K562 (cell line): ENCODE measurements around the gene IL10RB. TPM values are rescaled to one million over a fixed set of nuclear protein-coding genes. Genes with fewer than 3 reads are reported as not detected.
A peak's percentile ranks its signal among the peaks of the same experiment; 100 is the strongest.

Source experiments
- CEBPB ChIP-seq: fragments of 450-650 bp; IDR thresholded peaks from 2 replicates; pipeline ENCODE4 v1.6.1; 2016; ENCODE audit warnings: missing genetic modification characterization, missing compliant biosample characterization
- KLF10 ChIP-seq: fragments of 250-450 bp; sonication (Bioruptor Pico); IDR thresholded peaks from 2 replicates; pipeline ENCODE4 v1.6.1; 2021; ENCODE audit warnings: matching md5 sums
- KLF13 ChIP-seq: fragments of 450-650 bp; IDR thresholded peaks from 2 replicates; pipeline ENCODE4 v1.6.1; 2016; ENCODE audit warnings: missing genetic modification characterization, low read depth, mild to moderate bottlenecking, missing compliant biosample characterization, moderate library complexity, borderline replicate concordance
- LEF1 ChIP-seq: fragments of 450-650 bp; IDR thresholded peaks from 2 replicates; pipeline ENCODE4 v1.6.1; 2016; ENCODE audit warnings: mild to moderate bottlenecking
- MTA1 ChIP-seq: fragments of 450-650 bp; IDR thresholded peaks from 2 replicates; pipeline ENCODE4 v1.6.1; 2017; ENCODE audit warnings: borderline replicate concordance
- MTF1 ChIP-seq: fragments of 250-450 bp; sonication (Bioruptor Pico); IDR thresholded peaks from 2 replicates; pipeline ENCODE4 v1.9.0; 2021; ENCODE audit warnings: moderate library complexity, mild to moderate bottlenecking, inconsistent platforms, borderline replicate concordance
- NCOA4 ChIP-seq: fragments of 450-650 bp; IDR thresholded peaks from 2 replicates; pipeline ENCODE4 v1.6.1; 2018; ENCODE audit warnings: mild to moderate bottlenecking; ENCODE audit not compliant: partially characterized antibody
- POLR2G ChIP-seq: fragments of 200-400 bp; formaldehyde crosslinking; IDR thresholded peaks from 2 replicates; pipeline ENCODE4 v1.6.1; 2017; ENCODE audit warnings: low read depth, mild to moderate bottlenecking, antibody characterized with exemption, low read length, moderate library complexity
- SUPT5H ChIP-seq: fragments of 450-650 bp; IDR thresholded peaks from 2 replicates; pipeline ENCODE4 v1.6.1; 2016
- TAF1 ChIP-seq: IDR thresholded peaks from 2 replicates; pipeline ENCODE4 v1.6.1; 2011; ENCODE audit warnings: mild to moderate bottlenecking, low read length, moderate library complexity; ENCODE audit not compliant: insufficient read depth, control insufficient read depth, severe bottlenecking; ENCODE audit errors: extremely low read depth
- ZC3H11A ChIP-seq: IDR thresholded peaks from 2 replicates; pipeline ENCODE4 v1.6.1; 2012; ENCODE audit warnings: low read depth, low read length, improper control_type of control experiment
- ZNF23 ChIP-seq: fragments of 250-450 bp; sonication (Bioruptor Pico); IDR thresholded peaks from 2 replicates; pipeline ENCODE4 v1.4.0; 2020; ENCODE audit warnings: mild to moderate bottlenecking
- ZNF354B ChIP-seq: fragments of 250-450 bp; sonication (Bioruptor Pico); IDR thresholded peaks from 2 replicates; pipeline ENCODE4 v1.4.0; 2020
- polyA plus RNA-seq, 8 experiments: library from polyadenylated mRNA; depleted of rRNA in 4 of 8; stranded (reverse) in 5 of 8; unstranded in 3 of 8; fragments of >200 nt; fragmentation: Nextera tagmentation in 2 of 8; fragmentation: Illumina TruSeq in 1 of 8; extraction: Ambion mirVana in 2 of 8; extraction: Trizol in 1 of 8; gene quantifications; 2 replicates each; pipeline versions ENCODE4 v1.2.1 to v1.2.3, GENCODE V29; 2011 to 2014; ENCODE audit warnings: inconsistent platforms in 1 of 8, missing spikeins in 1 of 8
- total RNA-seq, 7 experiments: library from RNA; depleted of rRNA in 6 of 7; stranded (reverse); fragments of >200 nt in 6 of 7; fragmentation: Illumina TruSeq in 2 of 7; extraction: Trizol in 2 of 7; gene quantifications; 2 replicates each; pipeline versions ENCODE4 v1.2.1 to v1.2.3, GENCODE V29; 2011 to 2021; ENCODE audit warnings: low replicate concordance in 1 of 7
- TF ChIP-seq, protein P1 (sequence below): fragments of 250-450 bp; sonication (Bioruptor Pico); IDR thresholded peaks from 2 replicates; pipeline ENCODE4 v1.8.0; 2021; ENCODE audit warnings: mild to moderate bottlenecking, moderate library complexity
- TF ChIP-seq, protein P2 (sequence below), 3 experiments: IDR thresholded peaks in 2 of 3; conservative IDR thresholded peaks in 1 of 3; 2 replicates each; pipeline ENCODE4 v1.5.1; 2011 to 2012; ENCODE audit warnings: low read length in 3 of 3, mild to moderate bottlenecking in 3 of 3, control low read depth in 2 of 3, improper control_type of control experiment in 1 of 3, inconsistent platforms in 1 of 3, low read depth in 1 of 3, mixed read lengths in 1 of 3, moderate library complexity in 1 of 3; ENCODE audit not compliant: insufficient read depth in 2 of 3
- TF ChIP-seq, protein P3 (sequence below): fragments of 200-800 bp; sonication (Bioruptor generic); IDR thresholded peaks from 2 replicates; pipeline ENCODE4 v1.6.1; 2016; ENCODE audit warnings: missing genetic modification characterization, missing compliant biosample characterization
- TF ChIP-seq, protein P4 (sequence below): fragments of 250-450 bp; sonication (Bioruptor Pico); IDR thresholded peaks from 2 replicates; pipeline ENCODE4 v1.4.0; 2020
- TF ChIP-seq, protein P5 (sequence below): fragments of 250-450 bp; sonication (Bioruptor Pico); IDR thresholded peaks from 2 replicates; pipeline ENCODE4 v1.6.1; 2021; ENCODE audit warnings: mild to moderate bottlenecking

The IL10RB gene
- total and polyA plus RNA-seq, 9 of the 15 experiments (the other 6 are each of a cell fraction or from before 2014, with no cell fraction given), result 10.9 to 33.8 (median 23.0) TPM

DNA sequence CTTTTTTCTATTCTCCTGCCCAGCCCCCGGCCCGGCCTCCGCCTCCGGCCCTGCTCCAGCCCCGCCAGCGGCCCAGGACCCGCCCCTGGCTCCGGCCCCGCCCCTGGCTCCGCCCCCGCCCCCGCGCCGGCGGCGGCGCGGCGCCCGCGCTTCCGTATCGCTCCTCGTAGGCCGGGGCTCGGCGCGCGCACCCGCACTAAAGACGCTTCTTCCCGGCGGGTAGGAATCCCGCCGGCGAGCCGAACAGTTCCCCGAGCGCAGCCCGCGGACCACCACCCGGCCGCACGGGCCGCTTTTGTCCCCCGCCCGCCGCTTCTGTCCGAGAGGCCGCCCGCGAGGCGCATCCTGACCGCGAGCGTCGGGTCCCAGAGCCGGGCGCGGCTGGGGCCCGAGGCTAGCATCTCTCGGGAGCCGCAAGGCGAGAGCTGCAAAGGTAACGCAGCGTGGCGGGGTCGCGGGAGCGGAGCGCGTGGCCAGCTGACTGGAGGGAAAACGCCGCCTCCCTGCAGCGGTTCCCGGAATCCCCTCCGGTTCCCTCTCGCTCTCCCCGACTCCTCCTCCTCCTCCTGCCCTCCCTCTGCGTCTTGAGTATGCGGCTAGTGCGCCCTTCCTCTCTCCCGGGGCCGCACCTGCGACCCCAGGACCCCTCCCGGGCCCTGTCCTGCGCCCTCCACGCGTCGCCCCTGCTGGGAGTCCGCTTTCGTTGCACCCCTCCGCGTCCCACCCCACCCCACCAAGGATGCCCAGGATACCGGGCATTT, 36.2 kb upstream of the IL10RB start, which contains the start of gene IFNAR2 (continued):
- TF ChIP-seq LEF1, result no peak
- no peak for TF ChIP-seq MTF1 (CRISPR knock-in tag)
- TF ChIP-seq, protein P1, sequence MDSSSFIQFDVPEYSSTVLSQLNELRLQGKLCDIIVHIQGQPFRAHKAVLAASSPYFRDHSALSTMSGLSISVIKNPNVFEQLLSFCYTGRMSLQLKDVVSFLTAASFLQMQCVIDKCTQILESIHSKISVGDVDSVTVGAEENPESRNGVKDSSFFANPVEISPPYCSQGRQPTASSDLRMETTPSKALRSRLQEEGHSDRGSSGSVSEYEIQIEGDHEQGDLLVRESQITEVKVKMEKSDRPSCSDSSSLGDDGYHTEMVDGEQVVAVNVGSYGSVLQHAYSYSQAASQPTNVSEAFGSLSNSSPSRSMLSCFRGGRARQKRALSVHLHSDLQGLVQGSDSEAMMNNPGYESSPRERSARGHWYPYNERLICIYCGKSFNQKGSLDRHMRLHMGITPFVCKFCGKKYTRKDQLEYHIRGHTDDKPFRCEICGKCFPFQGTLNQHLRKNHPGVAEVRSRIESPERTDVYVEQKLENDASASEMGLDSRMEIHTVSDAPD, result no peak
- TF ChIP-seq, protein P2, sequence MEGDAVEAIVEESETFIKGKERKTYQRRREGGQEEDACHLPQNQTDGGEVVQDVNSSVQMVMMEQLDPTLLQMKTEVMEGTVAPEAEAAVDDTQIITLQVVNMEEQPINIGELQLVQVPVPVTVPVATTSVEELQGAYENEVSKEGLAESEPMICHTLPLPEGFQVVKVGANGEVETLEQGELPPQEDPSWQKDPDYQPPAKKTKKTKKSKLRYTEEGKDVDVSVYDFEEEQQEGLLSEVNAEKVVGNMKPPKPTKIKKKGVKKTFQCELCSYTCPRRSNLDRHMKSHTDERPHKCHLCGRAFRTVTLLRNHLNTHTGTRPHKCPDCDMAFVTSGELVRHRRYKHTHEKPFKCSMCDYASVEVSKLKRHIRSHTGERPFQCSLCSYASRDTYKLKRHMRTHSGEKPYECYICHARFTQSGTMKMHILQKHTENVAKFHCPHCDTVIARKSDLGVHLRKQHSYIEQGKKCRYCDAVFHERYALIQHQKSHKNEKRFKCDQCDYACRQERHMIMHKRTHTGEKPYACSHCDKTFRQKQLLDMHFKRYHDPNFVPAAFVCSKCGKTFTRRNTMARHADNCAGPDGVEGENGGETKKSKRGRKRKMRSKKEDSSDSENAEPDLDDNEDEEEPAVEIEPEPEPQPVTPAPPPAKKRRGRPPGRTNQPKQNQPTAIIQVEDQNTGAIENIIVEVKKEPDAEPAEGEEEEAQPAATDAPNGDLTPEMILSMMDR (IDR thresholded peaks at IDR 0.05 in 2 of 3, conservative IDR thresholded peaks at IDR 0.05 in 1 of 3; ENCODE audit: insufficient read depth in 2 of 3, low read depth in 1 of 3, low read length in 3 of 3), result no peak
- TF ChIP-seq, protein P3, sequence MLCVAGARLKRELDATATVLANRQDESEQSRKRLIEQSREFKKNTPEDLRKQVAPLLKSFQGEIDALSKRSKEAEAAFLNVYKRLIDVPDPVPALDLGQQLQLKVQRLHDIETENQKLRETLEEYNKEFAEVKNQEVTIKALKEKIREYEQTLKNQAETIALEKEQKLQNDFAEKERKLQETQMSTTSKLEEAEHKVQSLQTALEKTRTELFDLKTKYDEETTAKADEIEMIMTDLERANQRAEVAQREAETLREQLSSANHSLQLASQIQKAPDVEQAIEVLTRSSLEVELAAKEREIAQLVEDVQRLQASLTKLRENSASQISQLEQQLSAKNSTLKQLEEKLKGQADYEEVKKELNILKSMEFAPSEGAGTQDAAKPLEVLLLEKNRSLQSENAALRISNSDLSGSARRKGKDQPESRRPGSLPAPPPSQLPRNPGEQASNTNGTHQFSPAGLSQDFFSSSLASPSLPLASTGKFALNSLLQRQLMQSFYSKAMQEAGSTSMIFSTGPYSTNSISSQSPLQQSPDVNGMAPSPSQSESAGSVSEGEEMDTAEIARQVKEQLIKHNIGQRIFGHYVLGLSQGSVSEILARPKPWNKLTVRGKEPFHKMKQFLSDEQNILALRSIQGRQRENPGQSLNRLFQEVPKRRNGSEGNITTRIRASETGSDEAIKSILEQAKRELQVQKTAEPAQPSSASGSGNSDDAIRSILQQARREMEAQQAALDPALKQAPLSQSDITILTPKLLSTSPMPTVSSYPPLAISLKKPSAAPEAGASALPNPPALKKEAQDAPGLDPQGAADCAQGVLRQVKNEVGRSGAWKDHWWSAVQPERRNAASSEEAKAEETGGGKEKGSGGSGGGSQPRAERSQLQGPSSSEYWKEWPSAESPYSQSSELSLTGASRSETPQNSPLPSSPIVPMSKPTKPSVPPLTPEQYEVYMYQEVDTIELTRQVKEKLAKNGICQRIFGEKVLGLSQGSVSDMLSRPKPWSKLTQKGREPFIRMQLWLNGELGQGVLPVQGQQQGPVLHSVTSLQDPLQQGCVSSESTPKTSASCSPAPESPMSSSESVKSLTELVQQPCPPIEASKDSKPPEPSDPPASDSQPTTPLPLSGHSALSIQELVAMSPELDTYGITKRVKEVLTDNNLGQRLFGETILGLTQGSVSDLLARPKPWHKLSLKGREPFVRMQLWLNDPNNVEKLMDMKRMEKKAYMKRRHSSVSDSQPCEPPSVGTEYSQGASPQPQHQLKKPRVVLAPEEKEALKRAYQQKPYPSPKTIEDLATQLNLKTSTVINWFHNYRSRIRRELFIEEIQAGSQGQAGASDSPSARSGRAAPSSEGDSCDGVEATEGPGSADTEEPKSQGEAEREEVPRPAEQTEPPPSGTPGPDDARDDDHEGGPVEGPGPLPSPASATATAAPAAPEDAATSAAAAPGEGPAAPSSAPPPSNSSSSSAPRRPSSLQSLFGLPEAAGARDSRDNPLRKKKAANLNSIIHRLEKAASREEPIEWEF, result no peak
- TF ChIP-seq, protein P4, sequence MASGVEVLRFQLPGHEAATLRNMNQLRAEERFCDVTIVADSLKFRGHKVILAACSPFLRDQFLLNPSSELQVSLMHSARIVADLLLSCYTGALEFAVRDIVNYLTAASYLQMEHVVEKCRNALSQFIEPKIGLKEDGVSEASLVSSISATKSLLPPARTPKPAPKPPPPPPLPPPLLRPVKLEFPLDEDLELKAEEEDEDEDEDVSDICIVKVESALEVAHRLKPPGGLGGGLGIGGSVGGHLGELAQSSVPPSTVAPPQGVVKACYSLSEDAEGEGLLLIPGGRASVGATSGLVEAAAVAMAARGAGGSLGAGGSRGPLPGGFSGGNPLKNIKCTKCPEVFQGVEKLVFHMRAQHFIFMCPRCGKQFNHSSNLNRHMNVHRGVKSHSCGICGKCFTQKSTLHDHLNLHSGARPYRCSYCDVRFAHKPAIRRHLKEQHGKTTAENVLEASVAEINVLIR, result 0 out of 2 replicates have a peak, but pooled peaks have one; percentile 12
- no peak for TF ChIP-seq ZNF354B (CRISPR knock-in tag)
- TF ChIP-seq TAF1, result peak; percentile 56
- TF ChIP-seq NCOA4, result no peak
- TF ChIP-seq POLR2G, result peak; percentile 82
- peak; percentile 69 for TF ChIP-seq SUPT5H
- TF ChIP-seq CEBPB (tag), result no peak
- no peak for TF ChIP-seq KLF10 (CRISPR knock-in tag)
- TF ChIP-seq, protein P5, sequence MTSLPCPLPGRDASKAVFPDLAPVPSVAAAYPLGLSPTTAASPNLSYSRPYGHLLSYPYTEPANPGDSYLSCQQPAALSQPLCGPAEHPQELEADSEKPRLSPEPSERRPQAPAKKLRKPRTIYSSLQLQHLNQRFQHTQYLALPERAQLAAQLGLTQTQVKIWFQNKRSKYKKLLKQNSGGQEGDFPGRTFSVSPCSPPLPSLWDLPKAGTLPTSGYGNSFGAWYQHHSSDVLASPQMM (CRISPR knock-in tag), result no peak
- TF ChIP-seq MTA1, result no peak
- TF ChIP-seq ZNF23 (CRISPR knock-in tag), result no peak
- no peak for TF ChIP-seq ZC3H11A
- no peak for TF ChIP-seq KLF13 (tag)
